GM15510 (cell line): ENCODE results near the gene CIB2.

Experiments
- POLR2A ChIP-seq: IDR thresholded peaks from 3 replicates; pipeline ENCODE4 v1.6.1; 2011; ENCODE audit warnings: borderline replicate concordance; ENCODE audit not compliant: insufficient read length; ENCODE audit errors: extremely low read depth

The CIB2 gene

GRCh38 chr15:78057803-78058202 lies 73.4 kb downstream of the CIB2 start:
- no peak for TF ChIP-seq POLR2A

GRCh38 chr15:78056714-78057269 lies 74.5 kb downstream of the CIB2 start:
- TF ChIP-seq POLR2A: no peak

- TF ChIP-seq POLR2A: no peak
Observed at GRCh38 chr15:78055919-78056713, 75.1 kb downstream of the CIB2 start.

GRCh38 chr15:78054966-78055365 lies 76.3 kb downstream of the CIB2 start:
- TF ChIP-seq POLR2A: no peak
